Central memory CD4-positive, alpha-beta T cell (primary cell): ENCODE data around the gene GARS1.
"Not testable (repeated sequence)": the region's sequence is repeated elsewhere in the genome, so short reads cannot be mapped to it uniquely, and the experiment has no call there.

ENCODE experiments used
- DNase-seq: peaks from one replicate; pipeline ENCODE4 v3.0.0; 2022

The GARS1 gene

DNA sequence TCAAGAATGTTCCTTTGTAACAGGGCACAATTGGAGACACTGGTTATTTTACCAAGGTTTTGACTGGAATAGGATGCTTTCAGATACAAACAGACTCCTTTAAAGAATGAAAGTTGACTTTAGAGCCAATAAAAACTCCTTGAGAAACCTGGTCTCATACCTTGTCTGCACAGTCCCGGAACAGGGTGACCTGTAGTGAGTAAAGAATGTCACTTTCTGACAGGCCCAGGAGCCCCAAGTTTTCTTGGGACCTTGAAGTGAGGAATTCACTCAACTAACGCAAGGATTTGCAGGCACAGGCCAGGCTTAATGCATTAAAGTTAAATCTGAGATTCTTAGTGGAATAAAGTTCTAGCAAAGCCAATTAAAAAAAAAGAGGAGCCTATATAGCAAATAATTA lies 11.5 kb upstream of the GARS1 start:
- no peak for DNase-seq

DNA sequence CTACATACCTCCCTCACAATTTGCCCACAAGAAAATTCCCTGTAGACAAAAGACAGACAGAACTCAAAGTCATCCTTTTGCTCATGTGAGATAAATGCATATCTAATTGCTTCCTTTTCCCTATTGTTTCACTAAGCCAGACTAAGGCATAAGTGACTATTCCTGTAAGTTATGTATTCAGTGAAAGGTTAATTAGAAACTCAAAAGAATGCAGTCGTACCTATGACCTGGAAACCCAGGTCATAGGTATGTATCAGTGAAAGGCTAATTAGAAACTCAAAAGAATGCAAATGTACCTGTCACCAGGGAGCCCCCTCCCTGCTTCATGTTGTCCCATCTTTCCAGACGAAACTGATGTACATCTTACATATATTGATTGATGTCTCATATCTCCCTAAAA lies 10.3 kb upstream of the GARS1 start:
- DNase-seq: no peak

DNA sequence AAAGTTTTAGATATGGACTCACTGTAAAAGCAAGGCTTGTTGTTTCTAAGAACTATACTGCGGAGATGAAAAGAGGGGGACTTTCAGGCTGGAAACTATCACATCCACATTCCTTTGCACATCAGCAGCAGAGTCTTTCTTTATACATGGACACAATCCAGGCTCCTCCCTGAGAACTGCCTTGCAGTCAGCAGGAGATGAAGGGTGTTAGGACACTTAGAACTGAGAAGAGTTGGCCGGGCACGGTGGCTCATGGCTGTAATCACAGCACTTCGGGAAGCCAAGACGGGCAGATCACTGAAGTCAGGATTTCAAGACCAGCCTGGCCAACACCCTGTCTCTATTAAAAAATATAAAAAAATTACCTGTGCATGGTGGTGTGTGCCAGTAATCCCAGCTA lies 9.7 kb upstream of the GARS1 start:
- no peak for DNase-seq

DNA sequence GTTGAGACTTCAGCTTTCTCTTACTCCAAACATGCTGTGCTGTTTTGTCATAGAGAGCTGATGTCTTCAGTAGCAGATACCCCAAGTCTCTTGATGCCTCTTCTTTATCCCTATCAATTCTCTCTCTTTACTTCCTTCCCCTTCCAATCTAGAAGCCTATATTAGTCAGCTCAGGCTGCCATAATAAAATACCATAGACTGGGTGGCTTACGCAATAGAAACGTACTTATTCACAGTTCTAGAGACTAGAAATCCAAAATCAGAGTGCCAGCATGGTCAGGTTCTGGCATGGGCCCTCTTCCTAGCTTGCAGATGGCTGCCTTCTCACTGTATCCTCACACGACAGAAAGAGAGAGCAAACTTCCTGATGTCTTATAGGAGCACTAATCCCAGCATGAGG lies 9.0 kb upstream of the GARS1 start:
- no peak for DNase-seq

DNA sequence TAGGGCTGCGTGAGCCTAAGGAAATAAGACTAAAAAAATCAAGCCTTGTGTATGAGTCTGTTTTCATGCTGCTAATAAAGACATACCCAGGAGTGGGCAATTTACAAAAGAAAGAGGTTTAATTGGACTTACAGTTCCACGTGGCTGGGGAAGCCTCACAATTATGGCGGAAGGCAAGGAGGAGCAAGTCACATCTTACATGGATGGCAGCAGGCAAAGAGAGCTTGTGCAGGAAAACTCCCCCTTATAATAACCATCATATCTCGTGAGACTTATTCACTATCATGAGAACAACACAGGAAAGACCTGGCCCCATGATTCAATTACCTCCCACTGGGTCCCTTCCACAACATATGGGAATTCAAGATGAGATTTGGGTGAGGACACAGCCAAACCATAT lies 7.1 kb upstream of the GARS1 start:
- not testable (repeated sequence) for DNase-seq

DNA sequence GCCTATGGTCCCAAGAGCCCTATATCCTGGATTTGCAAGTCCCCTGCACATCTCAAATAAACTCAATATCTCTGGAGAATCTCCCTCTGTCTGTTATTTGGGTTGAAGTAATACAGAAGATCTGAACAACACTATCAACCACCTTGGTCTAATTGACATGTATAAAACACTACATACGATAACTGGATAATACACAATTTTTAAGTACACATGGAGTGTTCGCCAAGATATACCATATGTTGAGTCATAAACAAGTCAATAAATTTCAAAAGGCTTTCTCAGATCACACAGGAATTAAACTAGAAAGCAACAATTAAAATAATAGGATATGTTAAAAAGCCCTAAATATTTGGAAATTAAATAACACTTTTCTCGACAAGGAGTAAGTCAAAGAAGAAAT lies 5.6 kb upstream of the GARS1 start:
- no peak for DNase-seq

DNA sequence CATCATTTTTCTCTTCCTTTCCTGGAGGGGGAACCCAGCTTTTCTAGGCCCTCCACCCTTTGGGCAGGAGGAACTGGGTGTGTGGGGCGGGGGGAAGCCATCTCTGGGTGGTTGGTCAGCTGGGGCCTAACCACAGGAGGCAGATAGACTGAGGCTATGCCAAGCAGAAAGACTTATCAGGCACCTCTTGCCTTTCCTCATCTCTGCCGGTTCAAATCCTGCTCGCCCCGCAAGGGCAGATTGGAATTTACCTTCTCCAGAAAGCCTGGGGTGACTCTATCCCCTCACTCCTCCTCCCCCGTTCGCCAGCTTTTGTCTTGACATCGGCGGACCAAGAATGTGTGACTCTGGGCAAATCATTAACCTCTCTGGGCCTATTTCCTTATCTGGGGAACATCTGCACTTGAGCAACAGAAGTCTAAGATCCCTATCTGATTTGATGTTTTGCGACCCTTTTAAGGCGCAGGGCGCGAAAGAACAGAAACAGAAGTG lies 584 bp upstream of the GARS1 start:
- no peak for DNase-seq

DNA sequence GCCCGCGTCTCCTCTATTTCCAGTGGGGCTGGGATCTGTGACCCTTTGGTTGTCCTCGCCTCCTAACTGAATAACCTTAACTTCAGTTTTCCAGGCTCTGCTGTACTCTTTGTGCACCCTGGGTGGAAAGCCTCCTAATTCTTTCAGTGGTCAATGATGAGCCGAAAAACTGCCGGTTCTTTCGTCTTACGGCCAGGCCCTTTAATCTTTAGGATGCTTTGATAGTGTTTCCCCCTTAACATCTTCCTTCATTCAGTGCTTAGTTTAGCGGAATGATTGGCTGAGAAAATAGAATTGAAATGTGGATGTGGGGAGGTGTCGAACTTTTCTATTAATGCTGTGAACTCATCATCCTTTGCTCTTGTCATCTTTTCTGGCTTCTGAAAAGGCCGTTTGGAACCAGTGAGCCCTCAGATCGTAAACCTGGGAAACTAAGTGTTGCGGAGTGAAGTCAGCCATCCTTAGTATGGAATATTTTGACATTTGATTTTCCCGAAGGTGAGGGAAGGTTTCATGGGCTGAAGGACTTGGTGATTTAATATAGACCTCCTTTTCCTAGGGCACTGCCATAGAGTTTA lies 847 bp downstream of the GARS1 start:
- DNase-seq: peak; percentile 1

DNA sequence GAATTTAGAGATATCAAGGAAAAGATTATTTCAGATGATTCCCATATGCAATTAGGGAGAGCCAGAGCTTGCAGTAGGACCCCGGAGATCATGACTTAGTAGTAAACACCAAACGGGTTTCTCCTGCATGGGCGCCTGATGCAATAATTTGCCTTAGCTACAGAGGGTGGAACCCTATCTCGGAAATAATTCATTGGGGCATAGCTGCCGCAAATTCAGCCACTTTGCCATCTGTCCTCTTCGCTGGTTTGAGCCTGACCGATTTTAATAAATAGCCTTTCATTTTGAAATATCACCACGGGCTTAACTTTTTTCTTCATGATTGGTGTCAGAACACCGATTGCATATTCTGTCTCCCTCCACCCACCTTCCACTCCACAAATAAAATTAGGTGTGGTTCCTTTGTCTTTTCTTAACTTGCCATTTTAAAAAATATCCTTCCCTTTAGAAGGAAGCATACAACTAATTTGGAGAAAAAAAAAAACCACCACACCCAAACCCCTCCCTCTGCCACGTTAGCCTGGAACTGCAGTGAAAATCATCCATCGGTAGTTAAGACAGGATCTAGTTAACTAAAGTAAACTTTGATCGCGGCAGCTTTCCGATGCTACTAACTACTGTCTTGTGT lies 1.4 kb downstream of the GARS1 start:
- peak; percentile 1 for DNase-seq

DNA sequence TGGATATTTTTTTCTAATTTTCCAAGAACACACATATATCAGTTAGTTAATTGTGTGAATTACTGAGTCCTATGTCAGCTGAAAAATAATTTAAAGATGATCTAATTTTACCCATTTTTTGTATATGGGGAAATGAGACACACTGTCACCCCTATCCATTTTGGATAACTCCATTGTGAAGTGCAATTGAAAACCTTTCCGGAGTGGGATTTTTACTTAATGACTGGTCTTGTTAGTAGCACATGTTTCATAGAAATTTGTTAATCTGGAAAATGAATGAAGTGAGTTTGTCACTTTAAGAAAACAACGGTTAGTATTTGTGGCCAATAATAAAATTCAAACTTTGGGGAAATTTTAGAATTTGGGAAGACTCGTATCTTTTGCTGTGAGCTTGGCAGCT lies 2.0 kb downstream of the GARS1 start:
- DNase-seq: no peak

DNA sequence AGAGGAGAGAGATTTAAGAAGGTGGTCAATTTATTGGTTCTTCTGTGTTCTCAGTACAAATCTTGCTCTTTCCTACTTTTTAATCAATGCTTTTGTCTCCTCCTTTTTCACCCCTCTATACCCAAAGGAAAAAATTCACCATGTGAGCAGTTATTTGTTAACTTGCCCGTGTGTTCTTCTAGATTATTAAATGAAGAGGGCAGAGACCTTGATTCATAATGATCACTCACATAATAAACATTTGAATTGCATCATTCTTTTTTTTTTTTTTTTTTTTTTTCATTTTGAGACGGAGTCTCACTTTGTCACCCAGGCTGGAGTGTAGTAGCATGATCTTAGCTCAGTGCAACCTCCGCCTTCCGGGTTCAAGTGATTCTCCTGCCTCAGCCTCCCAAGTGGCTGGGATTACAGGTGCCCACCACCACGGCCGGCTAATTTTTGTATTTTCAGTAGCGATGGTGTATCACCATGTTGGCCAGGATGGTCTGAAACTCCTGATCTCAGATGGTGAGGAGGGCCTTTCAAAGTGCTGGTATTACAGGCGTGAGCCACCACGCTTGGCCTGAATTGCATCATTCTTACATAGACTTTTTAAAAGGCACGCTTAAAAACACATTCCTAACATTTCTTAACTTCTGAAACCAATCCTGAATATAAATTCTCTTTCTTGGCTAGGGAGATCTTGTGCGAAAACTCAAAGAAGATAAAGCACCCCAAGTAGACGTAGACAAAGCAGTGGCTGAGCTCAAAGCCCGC lies 3.6 kb downstream of the GARS1 start:
- DNase-seq: no peak

DNA sequence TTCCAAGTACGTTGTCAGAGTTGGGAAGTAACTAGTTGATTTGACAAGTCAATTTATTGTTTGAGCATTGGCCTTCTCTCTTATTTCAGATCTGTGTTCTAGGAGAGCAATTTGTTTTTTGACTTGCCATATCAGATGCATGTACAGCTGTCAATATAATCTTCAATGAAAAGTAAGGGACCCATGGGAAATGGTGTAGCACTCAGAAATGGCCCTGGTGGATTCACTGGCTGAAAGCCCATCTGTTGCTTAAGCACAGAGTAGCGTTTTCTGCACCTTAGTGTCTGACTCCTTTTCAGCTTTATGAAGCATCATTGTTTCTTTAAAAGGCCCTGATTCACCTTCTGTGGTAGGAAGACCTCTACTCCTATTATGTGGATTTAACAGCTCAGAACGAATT lies 10.2 kb downstream of the GARS1 start:
- no peak for DNase-seq

DNA sequence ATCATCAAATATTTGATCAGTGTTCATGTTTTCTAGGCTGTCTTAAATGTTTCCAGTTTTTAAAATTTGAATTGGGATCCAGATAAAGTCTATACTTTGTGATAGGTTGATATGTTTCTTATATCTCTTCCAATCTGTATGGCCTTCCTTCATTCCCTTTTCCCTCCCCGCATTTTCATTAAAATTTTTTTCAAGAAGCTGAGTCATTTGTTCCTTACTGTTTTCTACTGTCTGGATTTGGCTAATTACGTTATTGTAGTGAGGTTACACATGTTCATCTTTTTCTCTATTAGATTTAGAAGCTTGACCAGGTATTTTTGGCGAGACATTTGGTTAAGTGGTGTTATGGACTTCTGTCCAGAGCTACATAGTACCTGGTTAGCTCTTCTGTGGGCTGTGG lies 11.2 kb downstream of the GARS1 start:
- no peak for DNase-seq

DNA sequence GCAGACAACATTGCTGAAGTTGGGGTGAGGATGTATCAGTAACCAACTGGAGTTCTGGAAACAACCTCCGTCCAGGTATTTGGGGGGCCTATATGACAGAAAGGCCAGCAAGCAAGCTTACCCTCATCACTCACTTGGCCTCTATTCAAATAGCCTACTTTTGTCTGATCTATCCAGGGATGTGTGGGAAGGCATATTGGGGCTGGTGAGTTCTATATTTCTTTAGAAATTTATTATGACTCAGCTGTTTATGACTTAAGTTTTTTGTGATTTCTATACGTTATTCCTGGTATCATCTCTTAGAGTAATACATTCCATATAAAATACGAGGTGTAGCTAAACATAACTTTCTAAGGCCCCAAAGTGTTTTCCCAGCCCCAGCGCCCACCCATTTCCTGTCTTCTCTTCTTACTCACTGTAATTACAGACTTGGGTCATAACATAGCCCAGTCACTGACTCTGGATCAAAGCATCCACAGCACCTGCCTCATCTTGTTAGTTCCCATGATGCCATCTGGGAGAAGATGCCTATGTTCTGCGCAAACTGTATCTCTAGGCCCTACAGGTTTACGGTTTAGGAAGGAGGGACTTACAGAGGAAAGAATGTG lies 18.1 kb downstream of the GARS1 start:
- DNase-seq: no peak

DNA sequence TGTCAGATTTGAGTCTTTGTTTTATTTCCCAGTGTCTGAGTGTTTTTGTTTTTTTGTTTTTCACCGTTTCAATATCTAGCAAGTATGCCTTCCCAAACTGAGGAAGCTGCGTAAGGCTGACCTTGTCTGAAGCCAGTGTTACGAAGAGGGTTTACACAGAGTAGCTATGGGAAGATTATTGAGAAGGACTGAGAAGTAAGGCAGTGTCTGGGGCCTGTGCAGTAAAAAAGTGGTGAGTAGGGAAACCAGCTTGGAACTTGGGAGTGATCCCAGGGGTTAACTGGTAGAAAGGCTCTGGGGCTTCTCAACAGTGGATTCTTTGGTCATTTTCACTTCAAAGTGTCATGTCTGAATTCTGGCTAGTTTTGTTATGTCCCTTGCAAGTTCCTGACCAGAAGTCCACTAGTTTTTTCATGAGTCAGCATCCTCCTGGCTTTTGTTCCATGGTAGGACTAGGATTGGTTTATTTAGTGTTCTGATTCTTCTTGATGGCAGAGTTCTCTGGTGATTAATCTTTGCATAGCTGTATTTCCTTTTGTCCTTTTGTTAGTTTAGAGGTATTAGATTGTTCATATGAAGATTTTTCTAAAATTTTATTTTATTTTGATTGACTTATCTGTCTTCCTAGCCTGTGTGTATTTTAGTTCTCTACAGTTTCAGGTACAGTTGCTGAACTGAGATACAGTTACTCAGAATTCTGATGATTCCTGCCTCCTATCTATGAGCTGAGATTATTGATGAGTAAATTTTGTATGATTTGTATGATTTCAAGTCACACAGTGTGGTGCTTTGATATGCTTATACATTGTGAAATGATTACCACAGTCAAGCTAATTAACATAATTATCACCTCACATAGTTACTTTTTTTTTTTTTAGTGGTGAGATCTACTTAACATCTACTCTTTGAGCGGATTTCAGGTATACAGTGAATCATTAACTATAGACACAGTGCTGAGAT lies 19.0 kb downstream of the GARS1 start:
- DNase-seq: no peak

DNA sequence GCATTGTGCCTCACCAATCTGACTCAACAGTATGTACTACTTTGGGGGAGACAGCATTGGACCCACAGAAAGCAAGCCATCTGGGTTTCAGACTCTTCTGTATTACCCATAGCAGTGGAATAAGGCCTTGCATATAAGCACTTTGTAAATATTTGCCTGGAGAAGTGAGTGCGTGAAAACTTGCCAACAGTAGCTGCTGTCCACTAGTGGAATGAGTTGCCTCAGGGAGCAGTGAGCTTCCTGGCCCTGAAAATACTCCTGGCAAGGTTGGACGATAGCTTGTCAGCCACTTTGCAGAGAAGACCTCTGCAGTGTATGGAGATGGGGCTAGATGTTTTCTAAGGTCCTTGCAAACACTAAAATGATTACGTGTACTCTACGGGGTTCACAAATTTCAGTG lies 21.6 kb downstream of the GARS1 start:
- no peak for DNase-seq

DNA sequence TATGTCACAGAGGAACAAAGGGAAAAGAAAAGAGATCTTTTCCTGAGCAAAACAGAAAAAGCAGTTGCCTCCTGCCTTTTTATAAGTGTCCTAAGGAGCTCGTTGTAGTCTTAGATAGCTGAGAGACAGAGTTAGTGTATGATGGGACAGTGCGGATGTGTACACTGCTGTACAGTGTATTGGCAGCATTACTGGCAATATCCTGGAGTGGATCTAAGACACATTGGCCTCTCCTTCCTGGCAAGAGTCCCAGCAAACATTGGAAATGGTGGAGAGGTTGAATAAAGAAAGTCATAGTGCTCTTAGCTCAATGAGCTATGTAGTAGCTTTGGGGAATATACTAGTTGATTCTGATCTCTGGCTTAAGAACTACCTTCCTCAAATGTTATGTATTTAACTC lies 22.7 kb downstream of the GARS1 start:
- DNase-seq: no peak

DNA sequence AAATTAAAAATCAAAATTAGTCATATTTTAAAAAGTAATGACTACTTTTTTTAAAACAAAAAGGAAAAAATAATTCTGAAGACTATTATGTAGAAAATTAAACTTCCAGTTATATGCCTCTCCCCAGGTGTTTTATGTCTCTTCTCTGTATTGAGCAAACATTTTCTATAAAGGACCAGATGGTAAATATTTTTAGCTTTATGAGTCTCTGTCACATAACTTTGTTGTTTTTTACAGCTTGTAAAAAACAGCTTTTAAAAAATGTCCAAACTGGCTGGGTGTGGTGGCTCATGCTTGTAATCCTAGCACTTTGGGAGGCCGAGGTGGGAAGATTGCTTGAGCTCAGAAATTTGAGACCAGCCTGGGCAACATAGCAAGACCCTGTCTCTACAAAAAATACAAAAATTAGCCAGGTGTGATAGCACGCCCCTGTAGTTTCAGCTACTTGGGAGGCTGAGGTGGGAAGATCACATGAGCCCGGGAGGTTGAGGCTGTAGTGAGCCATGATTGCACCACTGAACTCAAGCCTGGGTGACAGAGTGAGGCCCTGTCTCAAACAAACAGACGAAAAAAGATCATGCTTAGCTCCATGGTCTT lies 23.5 kb downstream of the GARS1 start:
- no peak for DNase-seq

DNA sequence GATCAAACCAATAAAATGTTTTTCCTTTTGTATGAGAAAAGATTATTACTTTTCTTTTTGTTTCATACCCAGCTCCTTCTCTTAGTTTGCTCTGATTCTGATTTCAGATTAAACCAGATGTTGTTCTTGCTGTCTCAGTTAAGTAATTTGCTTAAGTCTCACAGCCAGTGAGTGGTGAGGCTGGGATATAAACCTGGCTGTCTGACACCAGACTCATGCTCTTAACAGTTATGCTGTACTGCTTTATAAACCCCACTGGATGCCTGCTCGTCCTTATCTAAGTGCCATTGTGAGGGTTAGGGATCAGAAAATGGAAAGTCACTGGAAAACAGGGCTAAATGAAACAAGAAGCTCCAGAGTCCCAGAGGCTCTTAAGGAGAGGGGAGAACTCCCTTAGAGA lies 24.3 kb downstream of the GARS1 start:
- DNase-seq: no peak

DNA sequence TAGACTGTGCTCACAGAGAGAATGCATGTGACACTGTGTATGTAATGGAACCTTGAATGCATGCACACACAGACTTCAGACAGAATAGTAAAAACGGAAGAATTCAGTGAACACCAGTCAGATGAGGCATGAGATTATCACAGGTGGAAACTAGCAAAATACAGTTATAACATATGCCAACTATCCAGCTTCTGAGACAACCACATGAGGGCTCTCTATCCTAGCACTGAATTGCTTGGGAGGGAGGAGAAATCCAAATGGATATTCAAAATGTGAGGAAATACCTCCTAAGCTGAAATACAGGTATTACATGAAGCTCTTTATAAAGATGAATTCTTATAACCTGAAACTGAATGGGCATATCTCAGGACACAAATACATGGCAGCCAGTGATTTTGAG lies 30.6 kb downstream of the GARS1 start:
- DNase-seq: no peak

DNA sequence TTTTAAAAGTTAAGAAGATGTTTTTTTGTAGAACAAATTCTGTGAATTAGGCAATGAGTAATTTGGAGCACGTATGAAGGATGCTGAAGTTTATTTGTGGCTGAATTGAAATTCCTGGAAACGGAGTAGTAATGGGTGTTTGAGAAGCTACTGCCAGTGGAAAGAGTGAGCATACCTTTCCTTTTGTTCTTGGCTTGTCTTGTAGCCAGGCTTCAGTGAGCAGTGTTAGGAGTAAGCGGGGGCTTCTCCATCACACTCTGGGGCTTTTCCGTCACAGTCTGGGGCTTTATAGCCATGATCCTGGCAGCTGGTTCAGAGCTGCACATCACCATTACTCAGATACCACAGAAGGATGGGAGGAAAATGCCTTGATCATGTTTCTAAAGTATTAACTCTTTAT lies 32.3 kb downstream of the GARS1 start:
- DNase-seq: no peak

DNA sequence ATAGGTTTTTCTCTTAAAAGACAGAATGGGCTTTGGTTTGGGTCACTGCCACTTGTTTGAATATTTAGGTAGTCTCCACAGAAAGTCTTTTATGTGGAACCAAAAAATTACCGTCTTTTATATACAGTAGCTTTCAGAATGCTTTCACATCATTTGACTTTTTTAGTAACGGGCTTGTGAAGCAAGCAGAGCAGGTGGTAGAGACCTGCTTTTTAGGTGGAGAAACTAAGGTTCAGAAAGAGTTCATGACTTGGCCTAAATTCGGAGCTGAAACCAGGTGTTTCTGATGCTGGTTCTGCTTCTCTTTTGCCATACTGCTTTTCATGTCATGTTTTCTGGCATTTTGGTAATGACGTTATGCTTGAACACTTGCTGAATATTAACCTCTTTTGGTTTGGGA lies 36.3 kb downstream of the GARS1 start:
- no peak for DNase-seq
